BJ (cell line): ENCODE results near the gene TSPAN14. TPM values are rescaled to one million over a fixed set of nuclear protein-coding genes. Genes with fewer than 3 reads are reported as not detected.

ENCODE experiments used
- CTCF ChIA-PET: fragments of 350-600 bp; formaldehyde crosslinking; extraction: SDS; loops from one replicate; lab custom pipeline; 2021; ENCODE audit warnings: antibody characterized with exemption, inconsistent platforms; lab: Yijun Ruan, JAX
- POLR2A ChIA-PET: fragments of 300-600 bp; sonication (Branson Sonifier 250); formaldehyde crosslinking; extraction: SDS; loops from one replicate; lab custom pipeline; 2021; ENCODE audit warnings: antibody characterized with exemption; lab: Charles Lee
- DNase-seq: peaks from one replicate; pipeline ENCODE4 v3.0.0-alpha.2; 2011; ENCODE audit warnings: low read depth
- H3K27me3 ChIP-seq: 2 replicates; pipeline ENCODE4 v1.6.0; 2011; ENCODE audit warnings: low read length; ENCODE audit not compliant: control insufficient read depth, insufficient read depth
- H3K36me3 ChIP-seq: 2 replicates; pipeline ENCODE4 v1.5.1; 2011; ENCODE audit warnings: low read length; ENCODE audit not compliant: control insufficient read depth, insufficient read depth
- H3K4me3 ChIP-seq: 2 replicates; pipeline ENCODE4 v1.5.1; 2011; ENCODE audit warnings: low read depth, mild to moderate bottlenecking, control low read depth, low read length
- polyA plus RNA-seq: library from polyadenylated mRNA; depleted of rRNA; stranded (reverse); fragments of >200 nt; gene quantifications from 2 replicates; pipeline ENCODE4 v1.2.3, GENCODE V29; 2011
- TF ChIP-seq, protein P1 (sequence below): IDR thresholded peaks from 2 replicates; pipeline ENCODE4 v1.5.1; 2011; ENCODE audit warnings: low read depth, mild to moderate bottlenecking, control low read depth, inconsistent platforms, low read length, moderate library complexity; ENCODE audit not compliant: insufficient read depth

The TSPAN14 gene
- polyA plus RNA-seq, 1 experiment: 33.3 TPM

DNA sequence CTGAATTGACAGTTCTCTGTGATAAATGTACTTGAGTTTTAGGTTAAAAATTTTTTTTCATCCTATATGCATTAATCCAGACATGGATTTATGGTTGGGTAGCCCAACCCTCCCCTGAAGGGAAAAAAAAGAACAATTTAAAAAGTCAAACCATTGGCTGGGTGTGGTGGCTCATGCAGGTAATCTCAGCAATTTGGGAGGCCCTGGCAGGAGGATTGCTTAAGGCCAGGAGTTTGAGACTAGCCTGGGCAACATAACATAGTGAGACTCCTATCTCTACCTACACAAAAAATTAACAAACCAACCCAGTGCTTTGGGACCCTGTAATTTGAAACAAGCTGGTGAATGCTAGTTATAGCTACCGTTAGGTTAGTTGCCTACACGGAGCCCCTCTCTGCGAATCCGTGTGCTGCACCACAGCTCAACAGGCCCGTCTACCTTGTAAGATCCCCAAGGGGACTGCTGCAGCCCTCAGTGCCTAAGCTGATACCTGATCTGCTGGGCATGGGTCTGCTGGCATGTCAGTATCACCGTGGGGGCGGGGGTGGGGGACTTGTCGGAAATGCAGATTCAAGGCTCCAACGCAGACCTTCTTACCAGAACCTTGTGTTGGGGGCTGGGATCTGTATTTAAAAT is 32.8 kb downstream of the TSPAN14 start:
- no peak for DNase-seq
- H3K27me3 ChIP-seq: no peaks in the 10 kb centered on the region
- H3K4me3 ChIP-seq: no peak overlapping the region
- TF ChIP-seq, protein P1, sequence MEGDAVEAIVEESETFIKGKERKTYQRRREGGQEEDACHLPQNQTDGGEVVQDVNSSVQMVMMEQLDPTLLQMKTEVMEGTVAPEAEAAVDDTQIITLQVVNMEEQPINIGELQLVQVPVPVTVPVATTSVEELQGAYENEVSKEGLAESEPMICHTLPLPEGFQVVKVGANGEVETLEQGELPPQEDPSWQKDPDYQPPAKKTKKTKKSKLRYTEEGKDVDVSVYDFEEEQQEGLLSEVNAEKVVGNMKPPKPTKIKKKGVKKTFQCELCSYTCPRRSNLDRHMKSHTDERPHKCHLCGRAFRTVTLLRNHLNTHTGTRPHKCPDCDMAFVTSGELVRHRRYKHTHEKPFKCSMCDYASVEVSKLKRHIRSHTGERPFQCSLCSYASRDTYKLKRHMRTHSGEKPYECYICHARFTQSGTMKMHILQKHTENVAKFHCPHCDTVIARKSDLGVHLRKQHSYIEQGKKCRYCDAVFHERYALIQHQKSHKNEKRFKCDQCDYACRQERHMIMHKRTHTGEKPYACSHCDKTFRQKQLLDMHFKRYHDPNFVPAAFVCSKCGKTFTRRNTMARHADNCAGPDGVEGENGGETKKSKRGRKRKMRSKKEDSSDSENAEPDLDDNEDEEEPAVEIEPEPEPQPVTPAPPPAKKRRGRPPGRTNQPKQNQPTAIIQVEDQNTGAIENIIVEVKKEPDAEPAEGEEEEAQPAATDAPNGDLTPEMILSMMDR: no peak
- ChIA-PET CTCF (interaction anchor here (0.6 to 2.4 kb wide), 4 partner anchors 12 to 26 kb away, joined by 3 to 12 read pairs (median 4); no protein-coding TSS in a partner anchor), POLR2A (no interaction called here)
- peaks cover 7% of the 10 kb centered on the region for H3K36me3 ChIP-seq

GRCh38 chr10:80487421-80487785 is 33.3 kb downstream of the TSPAN14 start:
- no peak for DNase-seq
- no peak overlapping the region for H3K4me3 ChIP-seq
- TF ChIP-seq, protein P1: no peak
- CTCF ChIA-PET: interaction anchor here (1.3 to 2.4 kb wide), 3 partner anchors 12 to 18 kb away, joined by 4 to 12 read pairs (median 5); no protein-coding TSS in a partner anchor
- H3K27me3 ChIP-seq: no peaks in the 10 kb centered on the region
- H3K36me3 ChIP-seq: peaks cover 7% of the 10 kb centered on the region
- POLR2A ChIA-PET: no interaction called here

- DNase-seq: no peak
- TF ChIP-seq, protein P1: no peak
- Histone ChIP-seq H3K4me3 (no peak overlapping the region), H3K27me3 (no peaks in the 10 kb centered on the region), H3K36me3 (peaks cover 7% of the 10 kb centered on the region)
- ChIA-PET CTCF (interaction anchor here (1.3 to 2.4 kb wide), 2 partner anchors 13 to 17 kb away, joined by 4 to 12 read pairs; no protein-coding TSS in a partner anchor), POLR2A (no interaction called here)
These were observed 33.9 kb downstream of the TSPAN14 start for GRCh38 chr10:80487791-80488538.

GRCh38 chr10:80488539-80489066 is 34.5 kb downstream of the TSPAN14 start:
- Histone ChIP-seq H3K36me3 (peaks cover 7% of the 10 kb centered on the region), H3K4me3 (no peak overlapping the region), H3K27me3 (no peaks in the 10 kb centered on the region)
- ChIA-PET CTCF (interaction anchor here (0.9 to 1.6 kb wide), 2 partner anchors 17 to 44 kb away, joined by 5 to 6 read pairs; no protein-coding TSS in a partner anchor), POLR2A (no interaction called here)
- DNase-seq: no peak
- TF ChIP-seq, protein P1: no peak
